D721Med (cell line): ENCODE results near the gene MAGEA3.
"Not testable (repeated sequence)": the region's sequence is repeated elsewhere in the genome, so short reads cannot be mapped to it uniquely, and the experiment has no call there.

Experiments
- DNase-seq: peaks from one replicate; pipeline ENCODE4 v3.0.0; 2011; ENCODE audit warnings: low spot score; ENCODE audit not compliant: insufficient read length
- FAIRE-seq: peaks from 2 replicates; lab custom pipeline; 2011; peaks lifted over from hg19 to GRCh38; lab: Jason Lieb, UNC
- TF ChIP-seq, protein P1 (sequence below): IDR thresholded peaks from 2 replicates; pipeline ENCODE4 v1.5.1; 2012; ENCODE audit warnings: mild to moderate bottlenecking, control low read depth; ENCODE audit not compliant: insufficient read depth; ENCODE audit errors: missing control alignments

The MAGEA3 gene

GRCh38 chrX:152735101-152735500, 36.5 kb downstream of the MAGEA3 start:
- TF ChIP-seq, protein P1, sequence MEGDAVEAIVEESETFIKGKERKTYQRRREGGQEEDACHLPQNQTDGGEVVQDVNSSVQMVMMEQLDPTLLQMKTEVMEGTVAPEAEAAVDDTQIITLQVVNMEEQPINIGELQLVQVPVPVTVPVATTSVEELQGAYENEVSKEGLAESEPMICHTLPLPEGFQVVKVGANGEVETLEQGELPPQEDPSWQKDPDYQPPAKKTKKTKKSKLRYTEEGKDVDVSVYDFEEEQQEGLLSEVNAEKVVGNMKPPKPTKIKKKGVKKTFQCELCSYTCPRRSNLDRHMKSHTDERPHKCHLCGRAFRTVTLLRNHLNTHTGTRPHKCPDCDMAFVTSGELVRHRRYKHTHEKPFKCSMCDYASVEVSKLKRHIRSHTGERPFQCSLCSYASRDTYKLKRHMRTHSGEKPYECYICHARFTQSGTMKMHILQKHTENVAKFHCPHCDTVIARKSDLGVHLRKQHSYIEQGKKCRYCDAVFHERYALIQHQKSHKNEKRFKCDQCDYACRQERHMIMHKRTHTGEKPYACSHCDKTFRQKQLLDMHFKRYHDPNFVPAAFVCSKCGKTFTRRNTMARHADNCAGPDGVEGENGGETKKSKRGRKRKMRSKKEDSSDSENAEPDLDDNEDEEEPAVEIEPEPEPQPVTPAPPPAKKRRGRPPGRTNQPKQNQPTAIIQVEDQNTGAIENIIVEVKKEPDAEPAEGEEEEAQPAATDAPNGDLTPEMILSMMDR: no peak
- FAIRE-seq: no peak

GRCh38 chrX:152735860-152736511, 37.4 kb downstream of the MAGEA3 start:
- FAIRE-seq: no peak
- TF ChIP-seq, protein P1: no peak
- DNase-seq: no peak

More at GRCh38 chrX:152735101-152735500, 36.5 kb downstream of the MAGEA3 start:
- no peak for DNase-seq

DNA sequence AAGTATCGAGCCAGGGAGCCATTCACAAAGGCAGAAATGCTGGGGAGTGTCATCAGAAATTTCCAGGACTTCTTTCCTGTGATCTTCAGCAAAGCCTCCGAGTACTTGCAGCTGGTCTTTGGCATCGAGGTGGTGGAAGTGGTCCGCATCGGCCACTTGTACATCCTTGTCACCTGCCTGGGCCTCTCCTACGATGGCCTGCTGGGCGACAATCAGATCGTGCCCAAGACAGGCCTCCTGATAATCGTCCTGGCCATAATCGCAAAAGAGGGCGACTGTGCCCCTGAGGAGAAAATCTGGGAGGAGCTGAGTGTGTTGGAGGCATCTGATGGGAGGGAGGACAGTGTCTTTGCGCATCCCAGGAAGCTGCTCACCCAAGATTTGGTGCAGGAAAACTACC, 37.9 kb downstream of the MAGEA3 start:
- FAIRE-seq, DNase-seq: not testable (repeated sequence)

- TF ChIP-seq, protein P1: no peak
- FAIRE-seq: no peak
- no peak for DNase-seq
These were observed 40.0 kb downstream of the MAGEA3 start for GRCh38 chrX:152738560-152738959.
